ENCODE data around the gene PHF20.
A peak's percentile ranks its signal among the peaks of the same experiment; 100 is the strongest.
"Not testable (repeated sequence)": the region's sequence is repeated elsewhere in the genome, so short reads cannot be mapped to it uniquely, and the experiment has no call there.

Gene PHF20

DNA sequence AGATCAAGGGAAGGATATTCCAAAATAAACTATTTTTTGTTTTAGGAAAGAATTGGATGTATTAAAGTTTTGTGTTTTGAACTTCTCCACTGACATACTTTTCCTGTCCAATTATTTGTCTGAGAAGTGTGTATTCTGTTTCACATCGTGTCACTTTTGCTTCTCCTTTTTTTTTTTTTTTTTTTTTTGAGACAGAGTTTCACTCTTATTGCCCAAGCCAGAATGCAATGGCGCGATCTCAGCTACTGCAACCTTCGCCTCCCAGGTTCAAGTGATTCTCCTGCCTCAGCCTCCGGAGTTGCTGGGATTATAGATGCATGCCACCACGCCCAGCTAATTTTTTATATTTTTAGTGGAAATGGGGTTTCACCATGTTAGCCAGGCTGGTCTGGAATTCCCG lies 123.7 kb downstream of the PHF20 start:
- H3K27me3 ChIP-seq (ENCODE audit: control insufficient read depth, insufficient read depth, low read length); H3K4me3 ChIP-seq (ENCODE audit: low read length); H3K4me2 ChIP-seq (ENCODE audit: low read length); H3K4me1 ChIP-seq (ENCODE audit: control insufficient read depth, insufficient read depth, low read length); H3K9ac ChIP-seq (ENCODE audit: low read depth, low read length); H3K36me3 ChIP-seq (ENCODE audit: insufficient read depth, low read length); H3K9me3 ChIP-seq (replicated peaks; ENCODE audit: low read length): not testable (repeated sequence)

DNA sequence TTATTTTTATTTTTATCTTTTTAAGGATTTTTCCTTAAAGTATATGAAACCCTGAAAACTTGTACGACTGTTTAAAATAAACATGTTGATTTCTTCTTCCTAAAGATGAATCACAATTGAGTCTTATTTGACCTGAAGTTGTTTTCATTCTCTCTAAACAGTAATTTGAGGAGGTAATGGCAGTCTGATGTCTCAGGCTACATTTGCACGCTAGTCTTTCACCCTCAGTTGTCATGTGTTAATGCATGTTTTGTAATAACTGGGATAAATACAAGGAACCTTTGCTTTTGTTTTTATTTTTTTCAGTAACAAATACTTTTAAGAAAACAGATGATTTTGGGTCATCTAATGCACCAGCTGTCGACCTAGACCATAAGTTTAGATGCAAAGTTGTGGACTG lies 127.2 kb downstream of the PHF20 start:
- Histone ChIP-seq H3K9me3 (replicated peaks; ENCODE audit: low read length) (no peaks in the 10 kb centered on the region), H3K4me2 (ENCODE audit: low read length) (no peak overlapping the region), H3K4me3 (ENCODE audit: low read length) (no peak overlapping the region), H3K36me3 (ENCODE audit: insufficient read depth, low read length) (no peaks in the 10 kb centered on the region), H3K4me1 (ENCODE audit: control insufficient read depth, insufficient read depth, low read length) (peaks cover 12% of the 10 kb centered on the region), H3K9ac (ENCODE audit: low read depth, low read length) (no peak overlapping the region), H3K27me3 (ENCODE audit: control insufficient read depth, insufficient read depth, low read length) (no peaks in the 10 kb centered on the region)

DNA sequence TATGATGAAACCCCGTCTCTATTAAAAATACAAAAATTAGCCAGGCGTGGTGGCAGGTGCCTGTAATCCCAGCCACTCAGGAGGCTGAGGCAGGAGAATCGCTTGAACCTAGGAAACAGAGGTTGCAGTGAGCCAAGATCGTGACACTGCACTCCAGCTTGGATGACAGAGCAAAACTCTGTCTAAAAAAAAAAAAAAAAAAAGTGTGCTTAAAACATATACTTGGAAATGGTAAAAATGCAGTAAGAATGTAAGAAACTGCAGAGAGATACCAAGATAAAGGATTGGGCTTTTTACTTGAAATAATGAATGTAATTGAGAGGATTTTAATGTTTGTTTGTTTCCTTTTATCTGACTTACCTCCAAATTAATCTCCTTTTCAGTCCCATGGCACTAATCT lies 129.4 kb downstream of the PHF20 start:
- not testable (repeated sequence) for H3K4me3 ChIP-seq (ENCODE audit: low read length); H3K27me3 ChIP-seq (ENCODE audit: control insufficient read depth, insufficient read depth, low read length); H3K9me3 ChIP-seq (replicated peaks; ENCODE audit: low read length); H3K4me2 ChIP-seq (ENCODE audit: low read length); H3K36me3 ChIP-seq (ENCODE audit: insufficient read depth, low read length); H3K9ac ChIP-seq (ENCODE audit: low read depth, low read length)
- peaks cover 12% of the 10 kb centered on the region for H3K4me1 ChIP-seq (ENCODE audit: control insufficient read depth, insufficient read depth, low read length)

DNA sequence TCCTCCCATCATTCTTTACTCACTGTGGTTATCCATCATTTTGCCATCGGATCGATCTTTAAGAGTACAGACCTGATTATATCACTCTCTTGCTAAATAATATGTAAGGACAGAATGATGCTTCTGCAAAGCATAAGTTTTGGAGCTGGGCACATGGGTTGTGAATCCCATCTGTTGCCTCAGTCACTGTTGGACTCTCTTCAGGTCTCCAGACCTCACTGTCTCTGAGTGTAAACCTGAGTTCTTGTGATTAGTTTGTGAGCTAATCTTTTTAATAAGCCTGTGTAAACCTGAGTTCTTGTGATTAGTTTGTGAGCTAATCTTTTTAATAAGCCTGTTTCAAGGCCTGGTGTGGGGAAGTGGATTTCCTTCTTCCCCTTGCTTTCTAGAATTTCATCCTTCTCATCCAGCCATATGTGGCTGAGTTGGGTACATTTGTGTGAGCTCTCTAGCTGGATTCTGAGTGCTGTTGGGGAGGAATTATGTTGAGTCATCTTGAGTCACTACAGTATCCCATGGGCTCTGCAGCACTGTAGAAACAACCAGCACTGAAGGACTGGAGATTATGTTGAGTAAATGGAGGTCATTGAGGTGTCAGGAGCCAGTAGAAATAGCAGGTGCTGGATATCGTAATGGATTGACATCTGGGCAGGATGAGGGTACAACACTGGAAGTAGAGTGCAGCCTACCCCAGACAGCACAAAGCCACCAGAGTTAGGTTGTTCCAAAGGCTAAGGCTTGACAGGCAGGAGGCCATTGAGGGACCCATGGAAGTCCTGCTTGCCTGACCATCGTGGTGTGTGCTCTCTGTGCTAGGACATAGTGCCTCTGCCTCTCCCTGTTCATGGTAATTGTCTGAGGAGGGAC lies 130.1 kb downstream of the PHF20 start:
- Histone ChIP-seq H3K4me2 (ENCODE audit: low read length) (peak overlapping the region; percentile 5), H3K9me3 (replicated peaks; ENCODE audit: low read length) (no peaks in the 10 kb centered on the region), H3K9ac (ENCODE audit: low read depth, low read length) (no peak overlapping the region), H3K36me3 (ENCODE audit: insufficient read depth, low read length) (peaks cover 7% of the 10 kb centered on the region), H3K27me3 (ENCODE audit: control insufficient read depth, insufficient read depth, low read length) (no peaks in the 10 kb centered on the region), H3K4me1 (ENCODE audit: control insufficient read depth, insufficient read depth, low read length) (peaks cover 12% of the 10 kb centered on the region), H3K4me3 (ENCODE audit: low read length) (no peak overlapping the region)

GRCh38 chr20:35902545-35902941 lies 130.7 kb downstream of the PHF20 start:
- Histone ChIP-seq H3K4me2 (ENCODE audit: low read length) (peak overlapping the region; percentile 5), H3K27me3 (ENCODE audit: control insufficient read depth, insufficient read depth, low read length) (no peaks in the 10 kb centered on the region), H3K4me3 (ENCODE audit: low read length) (no peak overlapping the region), H3K9ac (ENCODE audit: low read depth, low read length) (no peak overlapping the region), H3K36me3 (ENCODE audit: insufficient read depth, low read length) (peaks cover 10% of the 10 kb centered on the region), H3K9me3 (replicated peaks; ENCODE audit: low read length) (no peaks in the 10 kb centered on the region), H3K4me1 (ENCODE audit: control insufficient read depth, insufficient read depth, low read length) (peaks cover 15% of the 10 kb centered on the region)

DNA sequence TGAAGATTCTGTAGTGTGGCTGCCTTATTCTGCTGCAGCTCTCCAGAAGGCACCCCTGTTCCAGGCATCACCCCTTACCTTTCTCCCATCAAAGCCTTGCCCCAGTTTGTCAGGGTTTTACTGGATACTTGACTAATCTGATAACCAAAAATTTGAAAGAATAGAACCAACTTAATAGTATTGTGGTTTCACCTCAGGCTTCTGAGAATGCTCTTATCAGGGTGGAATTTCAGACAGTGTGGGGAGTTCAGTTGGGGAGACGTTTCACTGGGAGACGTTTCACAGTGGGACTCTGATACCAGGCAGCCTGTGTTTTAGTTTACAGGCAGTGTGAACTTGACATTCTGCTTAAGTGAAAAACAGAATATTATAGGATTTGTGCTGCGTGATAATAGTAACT lies 132.0 kb downstream of the PHF20 start:
- H3K4me1 ChIP-seq (ENCODE audit: control insufficient read depth, insufficient read depth, low read length) = peaks cover 16% of the 10 kb centered on the region
- H3K4me2 ChIP-seq (ENCODE audit: low read length) = no peak overlapping the region
- no peaks in the 10 kb centered on the region for H3K9me3 ChIP-seq (replicated peaks; ENCODE audit: low read length)
- H3K4me3 ChIP-seq (ENCODE audit: low read length) = no peak overlapping the region
- H3K36me3 ChIP-seq (ENCODE audit: insufficient read depth, low read length) = peaks cover 13% of the 10 kb centered on the region
- H3K9ac ChIP-seq (ENCODE audit: low read depth, low read length) = no peak overlapping the region
- no peaks in the 10 kb centered on the region for H3K27me3 ChIP-seq (ENCODE audit: control insufficient read depth, insufficient read depth, low read length)

GRCh38 chr20:35904982-35905663 lies 133.3 kb downstream of the PHF20 start:
- Histone ChIP-seq H3K4me3 (ENCODE audit: low read length) (no peak overlapping the region), H3K9me3 (replicated peaks; ENCODE audit: low read length) (no peaks in the 10 kb centered on the region), H3K4me1 (ENCODE audit: control insufficient read depth, insufficient read depth, low read length) (peaks cover 16% of the 10 kb centered on the region), H3K4me2 (ENCODE audit: low read length) (no peak overlapping the region), H3K9ac (ENCODE audit: low read depth, low read length) (no peak overlapping the region), H3K36me3 (ENCODE audit: insufficient read depth, low read length) (peaks cover 13% of the 10 kb centered on the region), H3K27me3 (ENCODE audit: control insufficient read depth, insufficient read depth, low read length) (no peaks in the 10 kb centered on the region)

- Histone ChIP-seq H3K9ac (ENCODE audit: low read depth, low read length) (no peak overlapping the region), H3K36me3 (ENCODE audit: insufficient read depth, low read length) (peaks cover 13% of the 10 kb centered on the region), H3K4me2 (ENCODE audit: low read length) (no peak overlapping the region), H3K4me3 (ENCODE audit: low read length) (no peak overlapping the region), H3K9me3 (replicated peaks; ENCODE audit: low read length) (no peaks in the 10 kb centered on the region), H3K27me3 (ENCODE audit: control insufficient read depth, insufficient read depth, low read length) (no peaks in the 10 kb centered on the region), H3K4me1 (ENCODE audit: control insufficient read depth, insufficient read depth, low read length) (peaks cover 7% of the 10 kb centered on the region)
Observed at GRCh38 chr20:35907017-35907701, 135.3 kb downstream of the PHF20 start.

GRCh38 chr20:35908007-35908406 lies 136.2 kb downstream of the PHF20 start:
- H3K9me3 ChIP-seq (replicated peaks; ENCODE audit: low read length) = no peaks in the 10 kb centered on the region
- no peak overlapping the region for H3K4me2 ChIP-seq (ENCODE audit: low read length)
- peaks cover 3% of the 10 kb centered on the region for H3K4me1 ChIP-seq (ENCODE audit: control insufficient read depth, insufficient read depth, low read length)
- peaks cover 17% of the 10 kb centered on the region for H3K36me3 ChIP-seq (ENCODE audit: insufficient read depth, low read length)
- H3K4me3 ChIP-seq (ENCODE audit: low read length) = no peak overlapping the region
- no peaks in the 10 kb centered on the region for H3K27me3 ChIP-seq (ENCODE audit: control insufficient read depth, insufficient read depth, low read length)
- no peak overlapping the region for H3K9ac ChIP-seq (ENCODE audit: low read depth, low read length)

GRCh38 chr20:35909176-35909575 lies 137.4 kb downstream of the PHF20 start:
- peaks cover 28% of the 10 kb centered on the region for H3K36me3 ChIP-seq (ENCODE audit: insufficient read depth, low read length)
- no peak overlapping the region for H3K4me3 ChIP-seq (ENCODE audit: low read length)
- H3K27me3 ChIP-seq (ENCODE audit: control insufficient read depth, insufficient read depth, low read length) = no peaks in the 10 kb centered on the region
- no peak overlapping the region for H3K9ac ChIP-seq (ENCODE audit: low read depth, low read length)
- peaks cover 3% of the 10 kb centered on the region for H3K4me1 ChIP-seq (ENCODE audit: control insufficient read depth, insufficient read depth, low read length)
- no peak overlapping the region for H3K4me2 ChIP-seq (ENCODE audit: low read length)
- no peaks in the 10 kb centered on the region for H3K9me3 ChIP-seq (replicated peaks; ENCODE audit: low read length)

GRCh38 chr20:35909796-35910195 lies 138.0 kb downstream of the PHF20 start:
- Histone ChIP-seq H3K4me2 (ENCODE audit: low read length) (no peak overlapping the region), H3K36me3 (ENCODE audit: insufficient read depth, low read length) (peaks cover 31% of the 10 kb centered on the region), H3K27me3 (ENCODE audit: control insufficient read depth, insufficient read depth, low read length) (no peaks in the 10 kb centered on the region), H3K9ac (ENCODE audit: low read depth, low read length) (no peak overlapping the region), H3K9me3 (replicated peaks; ENCODE audit: low read length) (no peaks in the 10 kb centered on the region), H3K4me1 (ENCODE audit: control insufficient read depth, insufficient read depth, low read length) (peaks cover 3% of the 10 kb centered on the region), H3K4me3 (ENCODE audit: low read length) (no peak overlapping the region)

Data from skeletal muscle satellite cell (primary cell).